GM23248 (cell line): ENCODE measurements around the gene TARP.

ENCODE experiments used
- DNase-seq: peaks from one replicate; pipeline ENCODE4 v3.0.0-alpha.2; 2015
- H2AFZ ChIP-seq: fragments of 200-600 bp; sonication (generic); 2 replicates; pipeline ENCODE4 v1.6.1; 2016; ENCODE audit warnings: antibody characterized with exemption
- H3F3A ChIP-seq: fragments of 200-600 bp; sonication (generic); 2 replicates; pipeline ENCODE4 v1.6.1; 2016; ENCODE audit warnings: mild to moderate bottlenecking, antibody characterized with exemption, mixed run types; ENCODE audit not compliant: insufficient read depth
- H3K27ac ChIP-seq: fragments of 200-600 bp; sonication (generic); 2 replicates; pipeline ENCODE4 v1.5.1; 2016; ENCODE audit warnings: mild to moderate bottlenecking
- H3K27me3 ChIP-seq: fragments of 200-600 bp; sonication (generic); replicated peaks from 2 replicates; pipeline ENCODE4 v1.6.1; 2016; ENCODE audit warnings: mild to moderate bottlenecking; ENCODE audit not compliant: insufficient read depth
- H3K36me3 ChIP-seq: fragments of 200-600 bp; sonication (generic); 2 replicates; pipeline ENCODE4 v1.6.1; 2016; ENCODE audit warnings: low read depth, mild to moderate bottlenecking
- H3K4me1 ChIP-seq: fragments of 200-600 bp; sonication (generic); 2 replicates; pipeline ENCODE4 v1.6.1; 2016; ENCODE audit warnings: mild to moderate bottlenecking; ENCODE audit not compliant: insufficient read depth
- H3K4me2 ChIP-seq: fragments of 200-600 bp; sonication (generic); one replicate; pipeline ENCODE4 v1.6.1; 2016; ENCODE audit warnings: mild to moderate bottlenecking; ENCODE audit not compliant: unreplicated experiment
- H3K4me3 ChIP-seq: fragments of 200-600 bp; sonication (generic); 2 replicates; pipeline ENCODE4 v1.5.1; 2016; ENCODE audit warnings: mild to moderate bottlenecking
- H3K79me2 ChIP-seq: fragments of 200-600 bp; sonication (generic); 2 replicates; pipeline ENCODE4 v1.6.1; 2016; ENCODE audit warnings: mild to moderate bottlenecking; ENCODE audit not compliant: insufficient read depth
- H3K9ac ChIP-seq: fragments of 200-600 bp; sonication (generic); 2 replicates; pipeline ENCODE4 v1.6.1; 2016; ENCODE audit warnings: mild to moderate bottlenecking
- H3K9me2 ChIP-seq: fragments of 200-600 bp; sonication (generic); 2 replicates; pipeline ENCODE4 v1.6.1; 2016; ENCODE audit warnings: mixed run types, mild to moderate bottlenecking, moderate library complexity; ENCODE audit not compliant: insufficient read depth
- H3K9me3 ChIP-seq: fragments of 200-600 bp; sonication (generic); one replicate; pipeline ENCODE4 v1.6.1; 2017; ENCODE audit warnings: low read depth
- H4K20me1 ChIP-seq: fragments of 200-600 bp; sonication (generic); 2 replicates; pipeline ENCODE4 v1.6.0; 2016; ENCODE audit not compliant: insufficient read depth
- EZH2 ChIP-seq: fragments of 200-600 bp; sonication (generic); IDR thresholded peaks from 2 replicates; pipeline ENCODE4 v1.6.1; 2018; ENCODE audit warnings: antibody characterized with exemption, mild to moderate bottlenecking; ENCODE audit not compliant: insufficient read depth, poor library complexity, severe bottlenecking
- EZH2phosphoT487 ChIP-seq: fragments of 200-600 bp; sonication (generic); IDR thresholded peaks from 2 replicates; pipeline ENCODE4 v1.6.1; 2018; ENCODE audit warnings: antibody characterized with exemption, moderate library complexity, mild to moderate bottlenecking, low read depth; ENCODE audit not compliant: insufficient read depth
- whole genome bisulfite sequencing, 2 experiments: methylation state at CpG; one replicate each; pipeline ENCODE4 v1.1.6; 2015 to 2017; ENCODE audit warnings: low lambda C conversion rate in 2 of 2, low coverage in 1 of 2; ENCODE audit errors: missing lambda C conversion rate in 2 of 2; 5-methylcytosine and 5-hydroxymethylcytosine counted together
- in situ Hi-C: fragments of 300-500 bp; cut with MboI; formaldehyde crosslinking; loops from 2 replicates; pipeline ENCODE4 v1.15.0; 2020

The TARP gene

DNA sequence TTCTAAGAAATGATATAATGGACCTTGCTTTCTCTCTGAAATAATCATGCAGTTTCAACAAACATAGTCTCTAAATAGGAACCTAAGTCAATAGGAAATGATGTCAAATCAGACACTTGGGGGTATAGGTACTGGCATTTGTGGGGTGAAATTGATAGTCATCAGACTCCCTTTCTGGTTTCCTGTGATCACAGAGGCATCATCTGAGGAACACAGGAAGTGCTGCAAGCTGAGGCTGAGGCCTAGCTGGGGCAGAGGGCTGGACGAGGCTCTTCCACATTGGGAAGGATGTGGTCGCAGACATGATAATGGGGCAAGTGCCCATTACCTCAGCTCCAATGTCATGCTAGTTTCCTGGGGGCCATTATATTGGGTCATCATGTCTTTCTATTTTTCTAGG lies 33.5 kb upstream of the TARP start:
- Histone ChIP-seq H3K27ac (no peak overlapping the region), H3K79me2 (no peaks in the 10 kb centered on the region), H3K36me3 (no peaks in the 10 kb centered on the region), H3K4me2 (no peak overlapping the region), H3K4me3 (no peak overlapping the region), H3K9ac (no peak overlapping the region), H3K27me3 (peaks cover 22% of the 10 kb centered on the region), H3F3A (no peaks in the 10 kb centered on the region), H3K9me3 (no peaks in the 10 kb centered on the region), H4K20me1 (no peaks in the 10 kb centered on the region), H3K9me2 (no peaks in the 10 kb centered on the region), H2AFZ (no peak overlapping the region), H3K4me1 (no peaks in the 10 kb centered on the region; the same call in 1 of the 2 replicates)
- TF ChIP-seq EZH2 (no peak), EZH2phosphoT487 (no peak)
- WGBS, 2 experiments: 55 to 58% methylated on average over 2 of the region's 2 CpGs
- in situ Hi-C loops: no loop called here
- DNase-seq: no peak

DNA sequence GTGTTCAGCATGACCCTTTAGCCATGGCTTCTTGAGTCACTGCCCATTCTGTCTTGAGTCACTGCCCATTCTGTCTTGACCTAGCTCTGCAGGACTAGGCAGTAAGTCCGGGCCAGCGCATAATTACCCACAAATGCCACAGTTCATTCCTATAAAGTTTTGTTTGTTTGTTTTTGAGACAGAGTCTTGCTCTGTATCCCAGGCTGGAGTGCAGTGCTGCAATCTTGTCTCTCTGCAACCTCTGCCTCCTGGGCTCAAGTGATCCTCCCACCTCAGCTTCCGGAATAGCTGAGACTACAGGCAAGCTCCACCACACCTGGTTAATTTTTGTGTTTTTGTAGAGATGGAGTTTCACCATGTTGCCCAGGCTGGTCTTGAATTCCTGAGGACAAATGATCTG lies 32.7 kb upstream of the TARP start:
- Histone ChIP-seq H3K9me2 (no peaks in the 10 kb centered on the region), H3K27ac (no peak overlapping the region), H3K4me2 (no peak overlapping the region), H3K4me3 (no peak overlapping the region), H3K27me3 (peaks cover 23% of the 10 kb centered on the region), H3K36me3 (no peaks in the 10 kb centered on the region), H3K4me1 (no peaks in the 10 kb centered on the region; the same call in 1 of the 2 replicates), H2AFZ (no peak overlapping the region), H3K79me2 (no peaks in the 10 kb centered on the region), H4K20me1 (no peaks in the 10 kb centered on the region), H3K9me3 (no peaks in the 10 kb centered on the region), H3K9ac (no peak overlapping the region), H3F3A (no peaks in the 10 kb centered on the region)
- 87 to 92% methylated on average over 3 of the region's 3 CpGs for WGBS, 2 experiments
- in situ Hi-C loops: no loop called here
- DNase-seq: no peak
- no peak for TF ChIP-seq EZH2phosphoT487
- TF ChIP-seq EZH2: no peak

DNA sequence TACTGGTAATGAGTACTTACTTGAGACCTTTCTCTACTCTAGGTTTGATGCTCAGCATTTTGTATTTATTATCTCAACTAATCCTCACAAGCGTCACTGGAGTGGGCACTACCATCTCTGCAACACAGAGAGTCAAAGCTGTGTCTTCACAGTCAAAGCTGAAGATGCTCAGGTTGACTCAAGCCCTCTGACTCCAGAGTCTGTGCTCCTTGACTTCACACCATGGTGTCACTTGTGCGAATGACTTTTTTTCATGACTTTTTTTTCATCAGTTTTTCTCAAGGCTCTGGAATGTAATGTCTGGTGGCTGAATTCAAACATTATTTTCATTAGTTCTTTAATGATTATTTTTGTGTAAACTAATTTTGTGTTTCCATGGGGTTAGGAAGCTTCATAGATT lies 30.4 kb upstream of the TARP start:
- in situ Hi-C loops: no loop called here
- Histone ChIP-seq H3K27me3 (peaks cover 22% of the 10 kb centered on the region), H3F3A (no peaks in the 10 kb centered on the region), H3K4me2 (no peak overlapping the region), H3K9me3 (no peaks in the 10 kb centered on the region), H3K27ac (no peak overlapping the region), H3K4me1 (no peaks in the 10 kb centered on the region), H4K20me1 (no peaks in the 10 kb centered on the region), H3K9ac (no peak overlapping the region), H3K79me2 (no peaks in the 10 kb centered on the region), H3K36me3 (no peaks in the 10 kb centered on the region), H2AFZ (no peak overlapping the region), H3K9me2 (no peaks in the 10 kb centered on the region), H3K4me3 (no peak overlapping the region)
- no peak for DNase-seq
- TF ChIP-seq EZH2 (no peak), EZH2phosphoT487 (no peak)
- 34 to 41% methylated on average over 2 of the region's 2 CpGs for WGBS, 2 experiments

DNA sequence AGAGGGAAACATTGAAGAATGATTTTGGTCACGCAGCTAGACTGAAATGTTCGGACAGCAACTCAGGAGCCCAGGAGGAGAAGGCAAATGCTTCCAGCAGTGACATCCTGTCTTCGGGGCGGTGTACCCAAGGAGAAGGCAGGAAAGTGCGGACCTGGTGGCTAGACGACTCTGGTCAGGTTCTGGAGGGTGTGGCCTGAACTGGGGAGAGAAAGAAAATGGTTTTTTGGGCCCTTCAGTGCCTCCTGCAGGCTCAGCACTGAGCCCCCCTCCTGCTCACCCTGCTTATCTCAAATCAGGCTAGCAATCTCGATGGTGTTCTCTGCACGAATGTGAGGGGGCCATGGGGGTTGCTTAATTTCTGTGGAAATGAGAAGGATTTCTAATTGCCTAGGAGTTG lies 26.7 kb upstream of the TARP start:
- no peak for DNase-seq
- no peaks in the 10 kb centered on the region for H3K36me3 ChIP-seq
- no peak overlapping the region for H3K27ac ChIP-seq
- no peak overlapping the region for H3K9ac ChIP-seq
- no peaks in the 10 kb centered on the region for H3K9me3 ChIP-seq
- 41% methylated on average over 8 of the region's 8 CpGs for WGBS, 2 experiments
- no peak overlapping the region for H3K4me2 ChIP-seq
- H3F3A ChIP-seq: no peaks in the 10 kb centered on the region
- H3K9me2 ChIP-seq: no peaks in the 10 kb centered on the region
- TF ChIP-seq EZH2: no peak
- no peak for TF ChIP-seq EZH2phosphoT487
- no peaks in the 10 kb centered on the region for H3K4me1 ChIP-seq
- no peaks in the 10 kb centered on the region for H3K79me2 ChIP-seq
- peaks cover 22% of the 10 kb centered on the region for H3K27me3 ChIP-seq
- no peaks in the 10 kb centered on the region for H4K20me1 ChIP-seq
- in situ Hi-C loops: no loop called here
- no peak overlapping the region for H3K4me3 ChIP-seq
- H2AFZ ChIP-seq: no peak overlapping the region

DNA sequence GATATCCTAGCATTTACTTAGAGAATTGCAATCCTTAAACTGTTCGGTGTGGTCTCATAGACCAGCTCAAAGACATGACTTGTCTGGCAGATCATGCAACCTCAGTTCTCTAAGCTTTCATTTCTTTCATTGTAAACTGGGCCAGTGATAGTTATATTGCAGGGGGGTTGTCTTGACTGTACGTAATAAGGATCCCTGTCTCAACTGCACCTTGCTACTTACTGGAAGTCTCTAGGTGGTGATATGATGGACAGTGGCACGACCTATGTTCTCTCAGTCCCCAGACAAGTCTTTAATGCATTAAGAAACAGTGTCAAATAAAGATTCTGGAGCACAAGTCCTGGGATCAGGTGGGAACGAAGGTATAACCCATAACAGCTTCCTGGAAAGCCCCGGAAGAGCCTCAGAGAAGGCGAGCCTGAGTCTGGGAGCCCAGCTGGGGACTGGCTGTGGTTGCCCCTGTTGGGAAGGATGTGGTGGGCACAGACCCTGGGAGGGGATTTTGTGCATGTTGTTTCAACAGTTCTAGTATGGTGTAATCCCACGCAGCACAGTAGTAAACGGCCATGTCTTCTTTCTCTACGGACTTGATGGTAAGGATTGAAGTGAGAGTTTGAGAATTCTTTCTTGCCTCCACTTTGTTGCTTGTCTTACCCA lies 26.0 kb upstream of the TARP start:
- no peaks in the 10 kb centered on the region for H3K4me1 ChIP-seq
- H3F3A ChIP-seq: no peaks in the 10 kb centered on the region
- H2AFZ ChIP-seq: no peak overlapping the region
- no peaks in the 10 kb centered on the region for H3K79me2 ChIP-seq
- 46 to 53% methylated on average over 9 of the region's 9 CpGs for WGBS, 2 experiments
- in situ Hi-C loops: no loop called here
- no peak overlapping the region for H3K9ac ChIP-seq
- no peak overlapping the region for H3K27ac ChIP-seq
- H3K4me2 ChIP-seq: no peak overlapping the region
- H3K27me3 ChIP-seq: peaks cover 16% of the 10 kb centered on the region
- H3K4me3 ChIP-seq: no peak overlapping the region
- no peaks in the 10 kb centered on the region for H3K36me3 ChIP-seq
- H3K9me3 ChIP-seq: no peaks in the 10 kb centered on the region
- no peak for TF ChIP-seq EZH2
- no peak for TF ChIP-seq EZH2phosphoT487
- H4K20me1 ChIP-seq: no peaks in the 10 kb centered on the region
- DNase-seq: no peak
- H3K9me2 ChIP-seq: no peaks in the 10 kb centered on the region
